HG02759 (cell line): ENCODE measurements around the gene EVX2.

Experiments
- ATAC-seq: cut with Tn5 transposase; IDR thresholded peaks from one replicate; pipeline ENCODE4 v1.9.1; 2021; ENCODE audit warnings: mild to moderate bottlenecking, moderate library complexity; ENCODE audit not compliant: unreplicated experiment

Gene EVX2

DNA sequence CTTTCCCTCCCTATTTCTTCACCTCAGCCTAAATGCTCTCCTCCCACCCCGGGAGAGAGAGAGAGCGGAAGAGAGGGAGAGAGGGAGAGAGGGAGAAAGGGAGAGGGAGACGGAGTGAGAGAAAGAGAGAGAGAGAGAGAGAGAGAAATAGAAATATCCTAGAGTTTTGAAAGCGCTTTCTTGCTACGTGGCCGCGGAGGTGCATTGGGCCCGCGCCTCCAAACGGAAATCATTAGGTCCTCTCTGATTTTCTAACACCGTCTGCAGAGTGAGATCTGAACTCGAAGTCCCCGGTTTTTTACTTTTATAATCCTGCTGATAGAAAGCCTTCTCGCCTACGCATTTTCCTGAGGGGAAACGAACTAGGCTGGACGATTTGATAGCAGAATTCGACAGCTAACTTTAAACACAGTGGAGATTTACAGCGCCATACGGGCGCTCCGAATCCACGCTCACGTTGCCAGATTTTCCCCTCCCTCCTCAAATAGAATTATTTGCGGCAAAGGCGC lies 903 bp upstream of the EVX2 start:
- no peak for ATAC-seq

DNA sequence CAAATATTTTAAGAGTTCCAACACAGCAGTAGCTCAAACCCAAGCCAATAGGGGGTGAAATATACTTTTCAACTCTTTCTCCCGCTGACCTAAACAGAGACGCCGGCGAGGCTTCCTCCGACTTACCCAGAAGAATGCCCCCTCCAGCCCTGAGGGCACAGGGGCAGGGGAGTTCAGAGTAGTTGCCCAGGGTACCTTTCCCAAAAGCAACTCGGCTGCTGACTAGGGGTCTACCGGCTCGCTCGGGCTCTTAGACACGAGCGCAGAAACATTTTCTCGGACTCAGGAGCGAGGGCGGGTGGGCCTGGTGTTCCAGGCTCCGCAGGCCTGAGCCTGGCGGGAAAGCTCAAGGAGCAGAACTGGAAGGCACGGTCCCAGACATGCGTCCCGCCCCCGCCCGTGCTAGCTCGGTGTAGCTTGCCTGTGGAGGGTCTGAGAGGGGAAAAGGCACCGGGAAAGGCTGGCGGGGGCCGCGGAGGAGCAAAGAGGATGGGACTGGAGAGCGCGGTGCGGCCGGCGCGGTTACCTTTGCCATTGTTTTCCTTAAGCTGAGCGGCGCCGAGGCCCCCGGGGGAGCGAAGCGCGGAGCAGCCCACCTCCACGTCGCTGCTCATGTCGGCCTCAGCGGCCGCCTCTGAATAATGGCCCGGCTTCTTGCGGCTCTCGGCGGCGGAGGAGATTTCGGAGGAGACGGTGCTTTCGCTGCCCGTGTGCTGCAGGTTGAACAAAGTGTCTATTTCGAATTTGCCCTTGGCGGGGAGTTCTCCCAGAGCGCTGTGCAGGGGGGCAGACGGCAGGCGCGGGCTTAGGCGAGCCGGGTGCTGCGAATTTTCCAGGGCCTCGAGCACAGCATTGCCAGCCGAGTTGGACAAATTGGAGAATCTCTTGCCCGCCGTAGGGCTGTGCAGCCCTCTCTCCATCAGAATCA lies 674 bp downstream of the EVX2 start:
- ATAC-seq: no peak

DNA sequence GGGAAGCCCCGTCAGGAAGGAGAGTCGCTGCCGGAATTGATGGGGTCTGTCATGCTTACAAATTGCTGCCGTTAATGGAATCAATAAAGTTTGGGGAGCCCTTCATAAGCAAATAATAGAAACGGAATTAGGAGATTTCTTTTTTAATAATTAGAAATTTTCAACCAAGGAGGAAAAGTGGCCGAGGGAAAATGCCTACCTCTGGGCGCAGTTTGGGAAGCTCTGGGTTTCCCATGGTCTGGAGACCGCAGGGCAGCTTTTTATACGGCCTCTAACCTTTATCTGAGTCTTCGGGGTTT lies 1.3 kb downstream of the EVX2 start:
- ATAC-seq: no peak

DNA sequence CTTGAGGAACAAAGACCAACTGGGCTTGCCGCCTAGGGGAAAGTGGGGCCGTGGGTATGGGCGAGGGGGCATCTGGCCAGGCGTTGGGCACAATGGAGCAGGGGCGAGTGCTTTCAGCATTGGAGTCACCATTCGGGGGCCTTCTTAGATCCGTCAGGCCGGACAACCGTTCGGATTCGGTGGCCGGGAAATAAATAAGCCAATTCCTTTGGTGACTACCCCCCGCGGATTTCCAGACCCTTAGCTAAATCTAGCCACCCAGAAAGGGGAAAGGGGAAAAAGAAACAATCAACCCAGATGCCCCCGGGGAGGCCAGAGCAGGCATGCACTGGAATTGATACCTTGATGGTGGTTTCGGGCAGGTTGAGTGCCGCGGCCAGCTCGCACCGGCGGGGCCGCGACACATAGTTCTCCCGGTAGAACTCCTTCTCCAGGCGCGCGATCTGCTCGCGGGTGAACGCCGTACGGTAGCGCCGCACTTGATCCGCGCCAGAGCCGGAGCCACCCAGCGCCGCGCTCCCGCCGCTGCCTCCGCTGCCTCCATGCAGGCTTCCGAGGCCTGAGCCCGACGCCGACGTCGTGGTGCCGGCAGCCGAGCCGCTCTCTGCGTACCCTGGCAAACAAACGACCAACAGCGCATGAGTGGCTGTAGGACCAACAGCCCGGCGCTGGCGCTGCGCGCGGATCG lies 1.8 kb downstream of the EVX2 start:
- ATAC-seq: no peak

DNA sequence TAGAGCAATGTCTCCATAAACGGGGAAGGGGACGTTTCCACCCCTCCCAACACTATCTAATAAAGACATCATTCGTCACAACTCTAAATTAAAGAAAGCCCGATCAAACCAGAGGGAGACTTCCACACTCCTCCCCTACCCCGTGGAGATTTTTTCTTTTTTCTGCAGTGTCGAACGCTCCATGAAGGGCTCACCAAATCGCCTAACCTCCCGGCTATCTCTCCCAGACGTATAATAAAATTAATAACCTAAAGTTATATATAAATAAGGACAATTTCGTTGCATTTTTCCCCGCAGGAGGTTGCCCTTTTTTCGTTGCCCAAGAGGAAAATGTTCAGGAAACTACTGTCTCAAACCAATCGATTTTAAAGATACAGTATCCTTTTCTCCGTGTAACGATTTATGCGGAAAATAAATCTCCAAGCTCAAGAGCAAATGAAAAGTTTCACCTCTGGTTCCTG lies 2.4 kb downstream of the EVX2 start:
- ATAC-seq: no peak

DNA sequence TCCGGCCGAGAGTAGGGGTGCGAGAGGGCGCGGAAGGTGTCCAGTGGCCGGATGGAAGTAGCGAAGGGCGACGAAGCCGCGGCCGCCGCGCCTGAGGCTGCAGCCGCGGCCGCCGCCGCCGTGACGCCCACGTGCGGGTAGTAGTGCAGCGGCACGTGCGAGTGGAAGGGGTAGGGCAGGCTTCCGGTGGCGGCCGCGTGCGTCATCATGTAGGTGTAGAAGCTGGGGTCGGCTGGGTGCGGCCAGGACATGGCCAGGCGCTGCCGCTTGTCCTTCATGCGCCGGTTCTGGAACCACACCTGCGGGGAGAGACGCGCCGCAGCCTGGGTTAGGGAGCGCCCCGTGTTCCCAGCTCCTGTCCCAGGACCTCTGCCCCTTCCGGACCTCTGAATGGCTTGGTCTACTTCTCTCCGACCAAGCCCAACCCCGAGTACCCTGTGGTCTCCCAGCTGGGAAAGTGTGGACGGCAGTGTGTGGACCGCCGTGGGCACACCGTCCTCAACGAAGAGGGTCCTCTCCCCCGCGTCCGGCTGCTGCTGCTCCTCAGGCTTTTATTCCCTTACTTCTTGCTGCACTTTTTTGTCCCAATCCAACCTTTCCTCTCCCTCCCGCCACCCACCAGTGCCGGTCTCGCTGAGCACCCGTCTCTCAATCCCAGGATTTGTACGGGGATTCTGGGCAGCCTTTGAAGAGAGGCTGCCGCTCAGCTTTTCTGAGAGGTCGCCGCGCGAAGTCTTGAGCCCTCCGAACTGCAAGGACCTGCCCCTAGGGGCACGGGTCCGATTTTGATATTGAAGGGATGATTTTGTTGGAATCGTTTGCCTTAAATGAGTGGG lies 3.0 kb downstream of the EVX2 start:
- no peak for ATAC-seq

DNA sequence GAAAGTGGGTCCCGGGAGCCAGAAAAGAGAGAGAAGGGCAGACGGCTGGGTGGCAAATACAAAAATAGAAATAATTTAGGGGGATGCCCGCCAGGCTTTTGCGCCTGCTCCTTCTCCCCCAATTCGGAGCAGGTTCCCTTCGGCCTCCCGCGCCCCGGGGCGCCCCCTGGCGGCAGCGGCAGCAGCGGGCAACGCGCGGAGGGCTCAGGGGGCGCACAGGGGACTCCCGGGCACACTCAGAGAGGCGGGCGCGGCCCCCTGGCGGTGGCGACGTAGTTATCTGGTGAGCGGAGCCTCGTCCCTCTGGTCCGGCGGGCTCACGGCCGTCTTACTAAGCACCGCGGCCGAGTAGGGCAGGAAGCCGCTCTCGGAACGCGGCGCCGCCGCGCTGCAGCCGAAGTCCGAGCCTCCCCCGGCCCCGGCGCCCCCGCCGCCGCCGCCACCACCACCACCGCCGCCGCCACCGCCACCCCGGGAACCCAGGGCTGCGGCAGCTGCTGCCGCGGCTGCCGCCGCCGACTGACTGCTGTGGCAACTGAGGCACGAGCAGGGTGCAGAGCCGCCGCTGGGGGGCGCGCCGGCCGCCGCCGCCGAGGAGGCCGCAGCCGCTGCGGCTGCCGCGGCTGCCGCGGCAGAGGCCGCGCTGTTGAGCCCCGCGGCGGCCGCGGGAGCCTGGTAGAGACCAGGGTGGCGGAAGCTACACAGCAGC lies 3.8 kb downstream of the EVX2 start:
- ATAC-seq: no peak

DNA sequence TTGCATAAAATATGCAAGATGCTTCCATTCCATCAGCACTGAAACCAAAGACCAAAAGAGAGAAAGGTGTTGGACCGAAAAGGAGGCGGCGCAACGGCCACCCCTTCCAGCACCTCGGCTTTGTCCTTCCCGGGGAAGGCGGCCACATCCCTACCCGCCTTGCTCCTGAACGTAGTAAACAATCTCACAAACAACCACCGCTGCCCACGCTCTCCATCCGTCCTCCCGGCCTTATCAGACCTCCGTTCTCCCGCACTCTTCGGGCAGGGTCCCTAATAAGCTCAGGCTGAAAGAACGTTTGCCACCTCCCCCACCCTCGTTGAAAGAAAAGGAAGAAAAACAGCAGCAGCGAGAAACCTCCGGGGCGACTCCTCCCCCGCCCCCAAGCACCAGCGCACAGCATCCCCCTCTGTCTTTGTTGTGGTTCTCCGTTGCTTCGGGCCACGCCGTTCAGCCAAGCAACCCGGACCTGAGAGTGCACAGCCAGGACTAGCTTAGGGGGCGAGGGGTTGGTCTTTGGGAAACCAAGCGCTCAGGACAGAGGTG lies 4.4 kb downstream of the EVX2 start:
- no peak for ATAC-seq

DNA sequence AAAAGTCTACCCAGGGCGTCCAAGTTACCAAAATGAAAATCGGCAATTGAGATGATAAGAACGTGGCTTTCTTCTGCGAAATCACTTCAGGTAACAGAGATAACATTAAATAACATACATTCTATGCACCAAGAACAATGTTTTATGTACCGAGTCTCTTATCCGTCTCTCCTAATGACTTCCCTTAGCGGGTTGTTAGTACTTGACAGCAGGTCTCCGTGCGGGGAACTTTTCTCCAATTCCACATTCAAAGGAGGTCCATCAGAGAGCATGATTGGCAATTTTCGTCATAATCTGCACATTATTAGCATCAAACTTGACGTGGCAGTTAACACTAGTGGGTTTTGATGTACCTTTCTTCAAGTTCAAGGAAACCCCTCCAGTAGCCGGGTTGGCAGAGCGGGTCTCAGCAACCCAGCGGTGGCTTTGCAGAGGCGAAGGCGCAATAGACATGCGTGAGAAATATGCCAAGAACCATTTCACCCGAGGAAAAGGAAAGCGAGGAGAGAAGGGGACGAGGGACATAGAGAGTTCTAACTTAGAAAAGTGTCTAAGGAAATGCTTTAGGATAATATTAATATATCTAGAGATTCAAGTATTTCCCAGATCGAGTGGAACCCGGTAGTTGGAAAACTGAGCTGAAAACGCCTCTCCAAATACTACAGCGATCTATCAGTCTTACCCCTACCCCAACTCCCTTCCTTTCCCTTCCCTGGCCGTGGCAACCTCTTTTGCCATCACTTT lies 5.0 kb downstream of the EVX2 start:
- no peak for ATAC-seq

DNA sequence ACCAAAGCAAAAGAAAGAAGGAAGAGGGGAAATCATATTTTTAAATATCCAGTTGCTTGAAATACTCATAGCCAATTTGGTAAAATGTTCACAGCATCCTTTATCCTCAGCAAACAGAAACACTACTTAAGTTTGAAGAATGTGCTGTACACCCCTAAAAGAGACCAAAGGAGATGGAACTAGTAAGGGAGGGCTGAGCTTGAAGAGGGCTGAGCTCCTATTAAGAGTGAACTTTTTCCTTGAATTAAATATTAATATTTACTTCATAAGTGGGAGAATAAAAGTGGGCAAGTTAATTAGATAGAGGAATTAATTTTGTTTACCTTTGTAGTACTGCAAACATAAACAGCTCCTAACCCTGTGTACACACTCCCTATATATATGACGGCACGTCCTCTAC lies 7.0 kb downstream of the EVX2 start:
- no peak for ATAC-seq

DNA sequence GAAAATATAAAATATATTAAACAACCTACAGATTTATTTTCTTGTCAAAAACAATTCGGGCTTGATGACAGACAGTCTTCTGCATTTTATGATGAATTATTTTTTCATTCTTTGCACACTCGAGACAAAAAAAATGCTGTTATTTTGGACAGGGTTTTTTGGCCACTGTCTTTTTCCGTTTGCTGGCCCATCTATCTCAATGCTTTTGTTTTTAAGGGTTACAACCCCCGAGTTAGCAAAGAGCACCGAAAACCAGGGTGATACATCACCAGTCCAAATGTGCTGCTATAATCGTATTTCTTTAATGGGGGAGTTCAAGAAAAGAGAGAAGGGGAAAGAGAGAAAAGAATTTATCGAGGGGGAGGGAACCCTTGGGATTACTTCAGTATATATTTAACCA lies 7.7 kb downstream of the EVX2 start:
- no peak for ATAC-seq

DNA sequence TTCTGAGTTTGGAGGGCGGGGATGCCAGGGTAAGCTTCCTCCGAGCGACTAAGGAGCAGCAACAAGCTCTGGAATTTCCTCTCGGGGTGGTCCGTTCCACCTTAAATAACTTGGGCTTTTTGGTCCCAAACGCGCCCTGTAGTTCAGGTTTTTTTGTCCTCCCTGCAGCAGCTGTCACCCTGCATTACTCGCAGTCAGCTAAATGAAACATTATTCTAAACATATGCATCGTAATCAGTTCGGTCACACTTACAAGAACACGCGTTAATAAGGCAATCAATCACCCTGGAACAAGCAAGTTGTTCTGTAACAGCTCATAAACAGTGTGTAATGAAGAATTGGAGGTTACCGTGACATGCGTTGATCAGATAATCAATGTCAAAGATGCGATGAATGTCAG lies 8.3 kb downstream of the EVX2 start:
- no peak for ATAC-seq

DNA sequence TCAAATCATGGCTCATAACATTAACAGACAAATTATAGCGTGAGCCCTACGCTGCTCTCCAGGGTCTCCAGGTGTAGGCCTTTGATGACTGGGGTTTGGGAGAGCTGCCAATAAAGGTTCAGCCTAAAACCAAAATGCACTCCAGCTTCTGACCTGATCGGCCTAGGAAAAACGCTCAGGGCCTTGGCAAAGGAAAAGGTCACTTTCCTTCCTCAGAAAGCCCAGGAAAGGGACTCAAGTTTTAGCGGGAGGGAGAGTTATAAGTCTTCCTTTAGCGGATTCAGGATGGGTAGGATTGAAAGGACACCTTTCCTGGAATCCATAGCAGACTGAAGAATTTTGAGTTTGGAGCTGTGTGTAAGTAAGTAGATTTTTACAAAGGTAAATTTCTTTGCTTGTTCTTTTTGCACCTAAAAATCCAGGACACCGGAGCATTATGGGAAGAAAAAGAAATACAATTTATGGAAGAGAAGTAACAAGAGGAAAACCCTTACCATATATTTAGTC lies 8.8 kb downstream of the EVX2 start:
- ATAC-seq: no peak

DNA sequence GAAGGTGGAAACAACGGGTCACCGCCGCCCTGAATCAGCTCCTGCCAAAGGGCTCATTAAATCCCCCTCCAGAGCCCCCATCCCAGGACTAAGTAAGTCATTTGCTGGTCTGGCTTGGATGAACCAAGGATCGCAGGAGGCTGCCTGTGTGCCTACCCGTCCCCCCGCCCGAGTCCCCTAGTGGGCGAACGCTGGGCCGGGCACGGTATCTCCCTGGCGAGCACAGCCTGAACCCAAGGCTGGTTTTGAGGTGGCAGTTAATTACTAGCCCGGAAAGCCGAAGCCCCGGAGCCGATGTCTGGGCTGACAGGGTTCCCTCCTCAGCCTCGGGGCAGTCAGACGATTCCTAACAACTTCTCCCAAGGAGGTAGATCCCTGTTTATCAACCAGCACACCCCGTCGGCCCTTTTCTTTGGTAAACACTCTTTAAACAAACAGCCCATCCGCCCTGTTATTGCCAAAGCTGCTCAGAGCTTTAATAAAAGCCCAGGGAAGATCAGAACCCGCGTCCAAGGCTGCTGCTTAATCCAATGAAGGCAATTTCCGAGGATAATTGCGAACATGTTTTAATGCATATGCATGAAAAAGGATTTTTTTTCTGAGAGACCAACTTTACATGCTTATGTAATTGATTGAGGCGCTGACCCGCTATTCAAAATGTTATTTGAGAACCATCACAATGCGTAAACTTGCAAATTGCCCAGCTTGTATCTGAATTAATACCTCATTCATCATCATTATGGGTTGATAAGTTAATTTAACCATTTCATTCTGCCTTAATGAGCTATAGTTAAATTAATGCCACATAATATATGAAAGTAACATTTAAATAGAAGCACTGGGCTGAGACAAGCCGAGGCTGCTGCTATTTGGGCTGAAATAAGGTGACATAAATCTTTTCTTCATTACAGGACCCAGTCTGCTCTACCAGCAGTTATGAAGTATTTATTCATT lies 10.5 kb downstream of the EVX2 start:
- no peak for ATAC-seq

DNA sequence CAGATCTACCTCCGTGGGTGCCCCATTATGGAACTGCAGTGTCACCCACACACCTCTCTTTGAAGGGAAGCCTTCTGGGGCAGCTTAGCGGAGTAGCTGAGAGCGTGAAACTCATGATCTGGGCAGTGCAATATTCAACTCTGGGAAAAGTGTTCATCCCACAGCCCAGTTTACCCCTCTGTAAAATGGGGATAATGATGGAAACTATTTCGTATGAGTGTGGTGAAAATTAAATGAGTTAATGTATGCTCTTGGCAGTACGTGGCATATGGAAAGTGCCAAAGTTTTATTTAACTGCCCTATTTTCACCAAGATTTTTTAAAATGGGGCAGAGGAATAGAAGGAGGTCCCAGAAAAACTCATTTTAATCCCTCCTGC lies 11.5 kb downstream of the EVX2 start:
- ATAC-seq: no peak

DNA sequence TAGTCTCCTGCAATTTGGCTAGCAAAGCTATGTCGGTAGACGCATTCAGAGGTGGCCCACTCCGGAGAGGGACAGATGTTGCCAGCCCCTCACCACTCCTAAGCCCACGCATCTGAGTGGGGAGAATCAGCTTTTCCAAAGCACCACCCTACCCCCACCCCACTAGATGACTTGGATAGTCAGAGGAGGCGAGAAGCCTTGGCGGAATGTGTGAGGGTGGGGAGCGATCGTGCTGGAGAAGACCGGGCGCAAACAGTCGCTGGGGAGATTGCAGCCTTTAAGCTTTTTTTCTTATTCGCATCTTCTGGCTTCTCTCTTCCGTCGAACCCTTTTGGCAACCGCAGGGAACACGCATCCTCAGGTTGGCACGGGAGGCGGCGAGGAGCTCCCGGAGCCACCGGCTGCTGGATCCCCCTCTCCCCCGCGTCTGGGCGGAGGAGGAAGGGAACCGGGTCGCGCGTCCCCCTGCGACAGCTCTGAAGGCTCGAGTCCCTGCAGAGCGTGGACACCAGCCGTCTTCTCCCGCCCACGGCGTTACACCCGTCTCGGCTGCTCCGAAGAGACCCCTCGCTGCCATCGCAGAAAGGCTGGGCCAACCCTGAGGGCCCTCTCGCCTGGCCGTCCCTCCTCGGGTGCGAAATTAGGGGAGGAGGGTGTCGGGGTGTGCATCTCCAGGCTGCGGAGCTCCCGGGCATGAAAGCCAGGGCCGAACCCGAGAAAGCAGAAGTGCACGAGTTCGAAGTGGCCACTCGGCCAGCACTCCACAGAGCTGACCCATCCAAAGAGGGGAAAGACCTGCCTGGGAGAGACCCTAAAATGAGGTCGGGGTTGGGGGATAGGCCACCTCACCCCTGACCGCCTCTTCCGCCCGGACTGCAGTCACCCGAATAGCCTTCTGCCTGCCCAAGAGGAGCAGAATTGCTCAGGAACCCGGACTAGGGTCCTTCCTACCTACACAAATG lies 12.2 kb downstream of the EVX2 start:
- no peak for ATAC-seq

DNA sequence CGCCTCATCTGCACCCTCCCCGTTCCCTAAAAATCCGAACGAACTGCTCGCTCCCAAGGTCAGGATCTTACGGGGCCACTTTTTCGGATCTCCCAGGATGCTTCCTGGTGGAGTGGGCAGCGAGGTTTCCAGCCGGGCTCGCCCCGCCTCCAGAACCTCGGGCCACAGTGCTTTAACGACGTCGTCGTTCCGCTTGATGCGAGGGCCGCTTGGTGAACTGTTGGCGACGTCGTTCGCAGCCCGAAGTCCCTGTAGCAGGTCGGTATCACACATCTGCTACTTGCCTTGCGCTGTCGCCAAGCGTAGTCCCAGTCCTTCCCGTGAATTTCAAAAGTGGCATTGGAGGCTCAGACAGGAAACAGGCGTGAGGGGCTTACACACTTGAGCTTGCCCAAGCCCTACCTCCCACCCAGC lies 15.3 kb downstream of the EVX2 start:
- no peak for ATAC-seq
